SK-N-SH (cell line): Measurements from ENCODE around the gene A4GALT. TPM values are rescaled to one million over a fixed set of nuclear protein-coding genes. Genes with fewer than 3 reads are reported as not detected.

Experiments used
- CTCF ChIA-PET: fragments of 300-600, 350-600 bp; formaldehyde crosslinking; extraction: SDS; loops from one replicate; lab custom pipeline; 2021; lab: Yijun Ruan, JAX
- POLR2A ChIA-PET: fragments of 350-600 bp; sonication (Branson Sonifier 250); formaldehyde crosslinking; extraction: SDS; loops from one replicate; lab custom pipeline; 2020; ENCODE audit warnings: antibody characterized with exemption, inconsistent platforms; lab: Yijun Ruan, JAX
- DNase-seq: peaks from one replicate; pipeline ENCODE4 v3.0.0; 2012
- H2AFZ ChIP-seq: fragments of 200-600 bp; sonication (generic); 2 replicates; pipeline ENCODE4 v1.8.1; 2016; ENCODE audit warnings: antibody characterized with exemption, mild to moderate bottlenecking, low read depth
- H3F3A ChIP-seq: fragments of 200-600 bp; sonication (generic); replicated peaks from 2 replicates; pipeline ENCODE3; 2016; ENCODE audit warnings: antibody characterized with exemption, mild to moderate bottlenecking; ENCODE audit not compliant: insufficient read depth
- H3K27ac ChIP-seq, 2 experiments: fragments of 200-500 bp in 1 of 2; fragments of 200-600 bp in 1 of 2; sonication (Bioruptor generic) in 1 of 2; sonication (generic), shearing (Covaris generic) in 1 of 2; 2 replicates each; pipeline versions ENCODE4 v1.5.1 to v1.6.1; 2014 to 2016; ENCODE audit warnings: low read depth in 2 of 2, inconsistent platforms in 1 of 2, low read length in 1 of 2, mild to moderate bottlenecking in 1 of 2, mixed read lengths in 1 of 2
- H3K27me3 ChIP-seq: fragments of 200-600 bp; sonication (generic), shearing (Covaris generic); 2 replicates; pipeline ENCODE4 v1.6.1; 2016; ENCODE audit warnings: mixed run types; ENCODE audit not compliant: insufficient read depth
- H3K36me3 ChIP-seq, 2 experiments: fragments of 200-500 bp in 1 of 2; fragments of 200-600 bp in 1 of 2; sonication (Bioruptor generic) in 1 of 2; sonication (generic) in 1 of 2; replicated peaks in 1 of 2; 2 replicates each; pipeline versions ENCODE3 to v1.5.1; 2014 to 2016; ENCODE audit warnings: low read length in 1 of 2, mild to moderate bottlenecking in 1 of 2; ENCODE audit not compliant: insufficient read depth in 2 of 2, control insufficient read depth in 1 of 2
- H3K4me1 ChIP-seq, 2 experiments: fragments of 200-500 bp in 1 of 2; fragments of 200-600 bp in 1 of 2; sonication (Bioruptor generic) in 1 of 2; sonication (generic), shearing (Covaris generic) in 1 of 2; 2 replicates each; pipeline versions ENCODE4 v1.5.1 to v1.6.1; 2014 to 2016; ENCODE audit warnings: low read depth in 1 of 2, low read length in 1 of 2, mixed run types in 1 of 2; ENCODE audit not compliant: insufficient read depth in 2 of 2, control insufficient read depth in 1 of 2
- H3K4me2 ChIP-seq: fragments of 200-600 bp; sonication (generic), shearing (Covaris generic); 2 replicates; pipeline ENCODE4 v1.6.1; 2017; ENCODE audit warnings: mixed run types
- H3K4me3 ChIP-seq, 2 experiments: fragments of 200-500 bp in 1 of 2; fragments of 200-600 bp in 1 of 2; sonication (Bioruptor generic) in 1 of 2; sonication (generic), shearing (Covaris generic) in 1 of 2; 2 replicates each; pipeline versions ENCODE4 v1.5.1 to v1.8.1; 2014 to 2016; ENCODE audit warnings: low read depth in 2 of 2, inconsistent platforms in 1 of 2, low read length in 1 of 2, mild to moderate bottlenecking in 1 of 2, mixed read lengths in 1 of 2, moderate library complexity in 1 of 2
- H3K79me2 ChIP-seq: fragments of 200-600 bp; sonication (generic); 2 replicates; pipeline ENCODE4 v1.8.1; 2017; ENCODE audit warnings: mild to moderate bottlenecking; ENCODE audit not compliant: insufficient read depth
- H3K9ac ChIP-seq: fragments of 200-600 bp; sonication (generic); 2 replicates; pipeline ENCODE4 v1.6.1; 2017; ENCODE audit warnings: mixed run types
- H3K9me2 ChIP-seq: fragments of 200-600 bp; sonication (generic); 2 replicates; pipeline ENCODE4 v1.6.1; 2017; ENCODE audit warnings: mixed run types
- H3K9me3 ChIP-seq: fragments of 200-600 bp; sonication (generic); 2 replicates; pipeline ENCODE4 v1.6.1; 2017; ENCODE audit warnings: mixed run types, mild to moderate bottlenecking, moderate library complexity
- H4K20me1 ChIP-seq: fragments of 200-600 bp; sonication (generic); 2 replicates; pipeline ENCODE4 v1.6.1; 2017; ENCODE audit warnings: mild to moderate bottlenecking, mixed run types; ENCODE audit not compliant: insufficient read depth
- CTCF ChIP-seq: fragments of 200-600 bp; sonication (generic); IDR thresholded peaks from 2 replicates; pipeline ENCODE4 v1.6.1; 2017; ENCODE audit warnings: antibody characterized with exemption, mild to moderate bottlenecking, moderate library complexity
- ELF1 ChIP-seq: IDR thresholded peaks from 2 replicates; pipeline ENCODE4 v1.4.0; 2012
- EP300 ChIP-seq, 2 experiments: IDR thresholded peaks; 2 replicates each; pipeline versions ENCODE4 v1.4.0 to v1.6.1; 2012; ENCODE audit warnings: borderline replicate concordance in 1 of 2, low read depth in 1 of 2, low read length in 1 of 2
- FOSL2 ChIP-seq: IDR thresholded peaks from 2 replicates; pipeline ENCODE4 v1.4.0; 2012; ENCODE audit warnings: low read depth, mild to moderate bottlenecking, moderate library complexity, borderline replicate concordance
- FOXM1 ChIP-seq: IDR thresholded peaks from 2 replicates; pipeline ENCODE4 v1.4.0; 2012; ENCODE audit warnings: low read depth, mild to moderate bottlenecking
- GABPA ChIP-seq: IDR thresholded peaks from 2 replicates; pipeline ENCODE4 v1.4.0; 2012; ENCODE audit warnings: low read depth, mild to moderate bottlenecking
- MAX ChIP-seq: IDR thresholded peaks from 2 replicates; pipeline ENCODE4 v1.4.0; 2012; ENCODE audit warnings: low read depth
- MEF2A ChIP-seq: IDR thresholded peaks from 2 replicates; pipeline ENCODE4 v1.4.0; 2012; ENCODE audit warnings: low read depth, borderline replicate concordance
- NRF1 ChIP-seq: IDR thresholded peaks from 2 replicates; pipeline ENCODE4 v1.6.1; 2012; ENCODE audit warnings: low read depth, mild to moderate bottlenecking, low read length
- RAD21 ChIP-seq: IDR thresholded peaks from 2 replicates; pipeline ENCODE4 v1.6.1; 2012; ENCODE audit warnings: mild to moderate bottlenecking, low read length
- TCF12 ChIP-seq: IDR thresholded peaks from 2 replicates; pipeline ENCODE4 v1.4.0; 2012
- TEAD4 ChIP-seq: IDR thresholded peaks from 2 replicates; pipeline ENCODE4 v1.4.0; 2012; ENCODE audit warnings: mild to moderate bottlenecking, borderline replicate concordance; ENCODE audit not compliant: insufficient read depth
- USF2 ChIP-seq: fragments of 150-350 bp; IDR thresholded peaks from 2 replicates; pipeline ENCODE4 v1.6.1; 2017; ENCODE audit warnings: antibody characterized with exemption, low read length, low read depth, borderline replicate concordance
- WGBS: methylation state at CpG from one replicate; pipeline ENCODE4 v1.1.6; 2017; ENCODE audit warnings: low lambda C conversion rate; 5-methylcytosine and 5-hydroxymethylcytosine counted together
- polyA plus RNA-seq, 3 experiments: library from polyadenylated mRNA; depleted of rRNA; stranded (reverse); fragments of >200 nt; gene quantifications; 2 replicates each; pipeline ENCODE4 v1.2.3, GENCODE V29; 2012

Gene A4GALT
- polyA plus RNA-seq, 1 of the 3 experiments (the other 2 are of a cell fraction): 9.5 TPM

- Histone ChIP-seq H3K9me2 (no peaks in the 10 kb centered on the region), H3K79me2 (no peaks in the 10 kb centered on the region), H3K9me3 (no peaks in the 10 kb centered on the region), H3K27ac (no peak overlapping the region), H4K20me1 (no peaks in the 10 kb centered on the region), H3K9ac (no peak overlapping the region), H3K4me1 (no peaks in the 10 kb centered on the region; a peak in 1 of 4 replicates), H3F3A (no peaks in the 10 kb centered on the region), H3K27me3 (no peaks in the 10 kb centered on the region), H3K4me2 (no peak overlapping the region), H3K4me3 (no peak overlapping the region), H3K36me3 (no peaks in the 10 kb centered on the region), H2AFZ (no peak overlapping the region)
- 92% methylated on average over 3 of the region's 22 CpGs for WGBS
- ChIA-PET POLR2A (no interaction called here), CTCF (no interaction called here)
- TF ChIP-seq RAD21: no peak
- no peak for TF ChIP-seq EP300 (IDR thresholded peaks at IDR 0.05; ENCODE audit: borderline replicate concordance in 1 of 2, low read depth in 1 of 2, low read length in 1 of 2)
- TF ChIP-seq CTCF: no peak
- TF ChIP-seq MAX: no peak
- no peak for TF ChIP-seq FOSL2
- TF ChIP-seq FOXM1: no peak
- DNase-seq: no peak
Measured at GRCh38 chr22:42768385-42769035, 47.8 kb upstream of the A4GALT start.

GRCh38 chr22:42766860-42767259, 46.2 kb upstream of the A4GALT start:
- no peaks in the 10 kb centered on the region for H3K36me3 ChIP-seq
- H3K4me1 ChIP-seq: no peaks in the 10 kb centered on the region
- no peaks in the 10 kb centered on the region for H3K27me3 ChIP-seq
- H3K9me2 ChIP-seq: no peaks in the 10 kb centered on the region
- no peaks in the 10 kb centered on the region for H3K79me2 ChIP-seq
- POLR2A ChIA-PET: no interaction called here
- no peak overlapping the region for H3K4me2 ChIP-seq
- no peak for DNase-seq
- no peak overlapping the region for H3K27ac ChIP-seq
- H3K9me3 ChIP-seq: no peaks in the 10 kb centered on the region
- 74% methylated on average over 3 of the region's 8 CpGs for WGBS
- H2AFZ ChIP-seq: no peak overlapping the region
- no peak overlapping the region for H3K4me3 ChIP-seq
- H4K20me1 ChIP-seq: no peaks in the 10 kb centered on the region
- CTCF ChIA-PET: no interaction called here
- no peaks in the 10 kb centered on the region for H3F3A ChIP-seq
- no peak overlapping the region for H3K9ac ChIP-seq
- TF ChIP-seq MEF2A: no peak

- CTCF ChIA-PET: interaction anchor here (1.2 kb wide), 1 partner anchor 12 kb away, joined by 3 read pairs; no protein-coding TSS in a partner anchor
- no peak for DNase-seq
- no peaks in the 10 kb centered on the region for H3K9me2 ChIP-seq
Measured at GRCh38 chr22:42764895-42765363, 44.3 kb upstream of the A4GALT start.

More at GRCh38 chr22:42764895-42765363, 44.3 kb upstream of the A4GALT start:
- no CpG with 5 or more reads among the region's 11 CpGs for WGBS
- H3K9me3 ChIP-seq: no peaks in the 10 kb centered on the region
- no peak overlapping the region for H3K9ac ChIP-seq
- H3K4me2 ChIP-seq: no peak overlapping the region
- no peaks in the 10 kb centered on the region for H3K79me2 ChIP-seq
- H3K27me3 ChIP-seq: no peaks in the 10 kb centered on the region
- no peak overlapping the region for H3K27ac ChIP-seq
- TF ChIP-seq FOSL2 (no peak), USF2 (no peak), TEAD4 (no peak), ELF1 (no peak), NRF1 (no peak), GABPA (no peak), TCF12 (no peak)
- TF ChIP-seq, all 33 proteins: peak for 0
- POLR2A ChIA-PET: no interaction called here
- Histone ChIP-seq H3F3A (no peaks in the 10 kb centered on the region), H4K20me1 (no peaks in the 10 kb centered on the region), H3K4me3 (no peak overlapping the region), H3K4me1 (no peaks in the 10 kb centered on the region), H2AFZ (no peak overlapping the region), H3K36me3 (no peaks in the 10 kb centered on the region)
